ENCODE measurements around the gene CARS1.
A peak's percentile ranks its signal among the peaks of the same experiment; 100 is the strongest.

Gene CARS1

DNA sequence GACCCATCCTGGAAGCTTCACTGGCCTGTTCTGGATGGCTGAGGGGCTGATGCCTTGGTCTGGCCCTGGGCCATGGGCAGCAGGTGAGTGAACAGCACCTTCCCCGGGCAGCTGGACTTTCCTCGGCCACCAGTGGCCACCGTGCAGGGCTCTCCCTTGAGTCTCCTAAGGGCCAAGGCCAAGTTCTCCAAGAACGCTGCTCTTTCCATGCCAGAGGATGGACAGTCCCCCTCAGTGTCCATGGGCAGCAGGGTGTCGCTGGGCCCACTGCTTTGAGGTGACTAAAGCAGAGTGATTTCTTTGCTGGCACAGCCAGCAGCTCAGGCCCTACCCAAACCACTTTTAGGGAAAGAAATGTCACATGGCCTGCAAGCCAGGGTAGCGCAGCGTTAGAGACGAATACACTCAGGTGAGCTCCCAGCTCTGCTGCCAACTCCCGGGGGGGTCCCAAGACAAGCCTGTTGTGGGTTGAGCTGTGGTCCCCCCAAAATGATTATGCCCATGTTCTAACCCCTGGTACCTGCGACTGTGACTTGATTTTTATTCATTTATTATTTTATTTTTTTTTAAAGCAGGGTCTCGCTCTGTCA lies 3.3 kb upstream of the CARS1 start:
- no peak for DNase-seq (ENCODE audit: low read depth)

DNA sequence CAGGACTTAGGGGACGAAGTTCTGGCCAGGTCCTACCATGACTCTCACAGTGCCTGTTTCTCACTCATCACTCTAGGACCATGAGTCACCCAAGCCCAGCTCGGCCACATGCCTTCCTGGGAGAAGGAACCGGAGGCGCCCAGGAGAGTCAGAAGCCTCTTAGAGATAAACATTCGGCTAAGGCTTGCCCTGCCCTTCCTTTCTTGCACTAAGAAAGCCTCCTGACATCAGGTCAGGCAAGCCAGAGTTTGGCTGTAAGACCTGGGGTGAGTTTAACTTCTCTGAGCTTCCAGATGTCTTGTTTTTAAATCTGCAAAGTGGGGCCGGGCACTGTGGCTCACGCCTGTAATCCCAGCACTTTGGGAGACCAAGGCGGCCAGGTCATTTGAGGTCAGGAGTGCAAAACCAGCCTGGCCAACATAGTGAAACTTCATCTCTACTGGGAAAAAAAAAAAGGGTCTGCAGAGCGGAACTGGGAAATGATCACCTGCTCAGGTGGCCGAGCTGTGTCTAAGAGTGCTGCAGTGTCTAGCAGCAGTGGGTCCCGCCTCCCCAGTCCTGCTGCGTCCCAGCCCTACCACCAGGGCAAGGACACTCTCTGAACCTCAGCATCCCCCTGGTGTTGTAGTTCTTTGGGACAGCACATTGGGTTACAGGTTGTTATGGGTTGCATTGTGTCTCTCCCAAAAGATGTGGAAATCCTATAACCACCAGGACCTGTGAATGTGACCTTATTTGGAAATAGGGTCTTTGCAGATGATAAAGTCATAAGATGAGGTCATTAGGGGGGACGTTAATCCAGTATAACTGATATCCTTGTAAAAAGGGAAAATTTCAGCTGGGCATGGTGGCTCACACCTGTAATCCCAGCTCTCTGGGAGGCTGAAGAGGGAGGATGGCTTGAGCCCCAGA lies 1.8 kb upstream of the CARS1 start:
- peak; percentile 95 for DNase-seq (ENCODE audit: low read depth)

DNA sequence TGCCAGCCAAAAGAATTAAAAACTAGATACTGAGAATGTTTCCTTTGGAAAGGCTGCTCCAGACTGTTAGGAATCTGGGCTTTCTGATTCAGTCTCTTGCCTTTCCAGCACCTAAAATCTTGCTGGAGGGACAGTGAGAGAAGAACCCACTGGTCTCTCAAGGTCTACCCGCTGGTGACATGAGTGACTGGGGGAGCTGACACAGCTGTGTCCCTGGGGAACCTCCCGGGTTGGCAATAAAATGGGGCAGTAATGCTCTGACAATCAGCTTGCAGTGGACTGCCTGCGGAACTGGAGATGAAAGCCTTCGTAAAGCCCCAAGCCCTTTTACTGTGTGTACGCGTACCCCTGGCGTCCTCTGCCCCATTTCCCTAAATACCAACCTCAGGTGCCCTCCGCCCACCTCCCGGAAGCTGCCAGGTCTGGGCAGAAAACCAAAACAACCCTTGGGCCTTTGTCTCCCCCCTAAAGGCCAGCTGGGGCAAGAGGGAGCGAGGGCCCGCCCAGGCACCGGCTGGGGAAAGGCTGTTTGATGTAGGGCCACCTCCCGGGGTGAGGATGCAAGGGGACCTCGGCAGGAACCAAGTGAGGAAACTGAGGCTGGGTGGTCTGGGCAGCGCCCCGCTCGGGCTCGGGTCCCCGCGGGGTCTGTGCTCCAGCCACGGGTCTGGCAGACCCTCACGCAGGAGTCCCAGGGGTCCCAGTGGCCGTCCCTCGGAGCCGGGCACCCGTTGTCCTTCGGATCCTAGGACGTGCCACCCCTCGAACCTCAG lies 741 bp downstream of the CARS1 start:
- DNase-seq (ENCODE audit: low read depth): no peak

DNA sequence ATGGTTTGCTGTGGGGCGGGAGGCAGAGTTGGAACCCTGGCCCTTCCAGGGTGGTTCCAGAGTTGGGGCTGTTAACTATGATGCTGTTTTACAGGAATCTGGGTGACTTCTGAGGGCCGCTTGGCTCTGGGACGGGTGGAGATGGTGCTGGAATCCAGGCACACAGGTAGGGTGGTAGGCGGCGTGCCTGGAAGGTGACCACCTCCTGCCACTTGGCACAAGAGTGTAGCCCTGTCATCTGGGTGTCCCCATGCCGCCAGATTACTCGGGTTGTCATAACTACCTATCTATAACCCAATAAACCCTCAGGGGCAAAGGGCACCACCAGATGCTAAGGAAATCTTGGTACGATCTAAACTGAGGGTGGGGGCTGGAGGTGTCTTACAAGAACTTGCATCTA lies 1.3 kb downstream of the CARS1 start:
- no peak for DNase-seq (ENCODE audit: low read depth)

DNA sequence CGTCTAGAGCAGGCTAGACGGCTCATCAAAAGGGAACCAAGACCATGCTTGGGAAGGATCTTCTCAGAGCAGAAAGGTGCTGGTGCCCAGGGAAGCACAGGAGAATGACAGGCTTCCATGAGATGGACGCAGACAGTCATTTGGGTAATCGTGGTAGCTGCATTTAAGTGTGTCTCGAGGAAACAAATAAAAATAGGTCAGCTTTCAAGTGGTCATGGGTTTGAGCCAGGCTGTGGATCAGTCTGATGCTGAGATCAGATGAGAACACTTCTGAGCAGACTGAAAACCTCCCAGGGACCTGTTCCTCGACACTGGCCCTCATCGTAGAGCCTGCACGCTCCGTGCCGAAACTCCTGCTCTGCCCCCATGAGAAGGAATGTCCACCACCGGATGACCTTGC lies 4.7 kb downstream of the CARS1 start:
- no peak for DNase-seq (ENCODE audit: low read depth)

DNA sequence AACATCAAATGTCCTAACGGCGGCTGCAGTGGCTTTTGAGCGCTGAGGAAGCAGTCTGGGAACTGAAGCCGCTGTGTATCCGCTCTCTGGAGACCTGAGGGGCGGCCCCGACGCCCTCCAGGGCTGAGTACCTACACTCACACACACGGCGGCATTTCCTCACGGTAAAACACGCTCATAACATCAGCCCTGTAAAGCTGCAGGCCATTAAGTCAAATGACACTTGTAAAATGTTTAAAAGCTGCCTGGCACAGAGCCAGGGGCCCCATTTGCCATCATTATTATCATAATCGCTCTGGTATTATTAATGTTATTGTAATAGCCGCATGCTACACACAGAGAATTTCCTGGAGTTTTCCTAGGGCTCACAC lies 5.1 kb downstream of the CARS1 start:
- DNase-seq (ENCODE audit: low read depth): no peak

DNA sequence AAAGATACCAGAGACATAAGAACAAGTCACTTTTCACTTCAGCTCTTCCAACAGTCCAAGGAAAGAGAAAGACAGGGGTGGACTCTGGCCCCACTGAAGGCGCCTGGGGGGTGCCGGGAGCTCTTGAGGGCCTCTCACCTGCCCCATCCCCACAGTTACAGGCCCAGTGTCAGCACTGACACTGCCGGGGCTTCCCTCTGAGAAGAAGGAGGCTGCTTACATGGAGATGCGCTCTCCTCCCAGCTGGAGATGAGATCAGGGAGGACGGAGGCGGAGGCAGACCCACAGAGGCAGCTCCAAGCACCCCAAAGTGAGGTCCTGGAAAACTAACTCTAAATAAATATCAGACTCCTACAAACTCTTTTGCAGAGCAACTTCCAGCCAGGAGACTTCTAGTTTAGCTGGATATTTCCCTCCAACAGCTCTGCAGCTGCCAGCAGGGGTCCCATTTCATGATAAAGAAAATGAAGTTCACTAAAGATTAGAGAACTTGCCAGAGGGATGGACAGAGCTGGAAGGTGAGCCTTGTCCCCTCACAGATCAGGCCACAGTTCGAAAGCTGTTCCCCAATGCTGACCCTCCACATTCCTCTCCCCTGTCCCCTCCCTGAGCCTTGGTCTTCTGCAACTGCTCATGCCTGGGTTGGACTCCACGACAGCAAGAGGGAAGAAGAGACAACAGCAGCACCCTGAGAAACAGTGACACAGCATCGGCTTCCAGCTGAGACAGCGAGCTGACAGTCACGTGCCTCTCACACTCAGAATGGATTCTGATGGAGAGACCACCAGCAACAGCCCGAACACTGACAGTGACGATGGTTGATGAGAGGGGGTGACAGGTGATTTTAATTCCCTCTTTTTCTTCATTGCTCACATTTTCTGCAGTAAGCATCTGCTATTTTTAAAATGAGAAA lies 5.8 kb downstream of the CARS1 start:
- no peak for DNase-seq (ENCODE audit: low read depth)

DNA sequence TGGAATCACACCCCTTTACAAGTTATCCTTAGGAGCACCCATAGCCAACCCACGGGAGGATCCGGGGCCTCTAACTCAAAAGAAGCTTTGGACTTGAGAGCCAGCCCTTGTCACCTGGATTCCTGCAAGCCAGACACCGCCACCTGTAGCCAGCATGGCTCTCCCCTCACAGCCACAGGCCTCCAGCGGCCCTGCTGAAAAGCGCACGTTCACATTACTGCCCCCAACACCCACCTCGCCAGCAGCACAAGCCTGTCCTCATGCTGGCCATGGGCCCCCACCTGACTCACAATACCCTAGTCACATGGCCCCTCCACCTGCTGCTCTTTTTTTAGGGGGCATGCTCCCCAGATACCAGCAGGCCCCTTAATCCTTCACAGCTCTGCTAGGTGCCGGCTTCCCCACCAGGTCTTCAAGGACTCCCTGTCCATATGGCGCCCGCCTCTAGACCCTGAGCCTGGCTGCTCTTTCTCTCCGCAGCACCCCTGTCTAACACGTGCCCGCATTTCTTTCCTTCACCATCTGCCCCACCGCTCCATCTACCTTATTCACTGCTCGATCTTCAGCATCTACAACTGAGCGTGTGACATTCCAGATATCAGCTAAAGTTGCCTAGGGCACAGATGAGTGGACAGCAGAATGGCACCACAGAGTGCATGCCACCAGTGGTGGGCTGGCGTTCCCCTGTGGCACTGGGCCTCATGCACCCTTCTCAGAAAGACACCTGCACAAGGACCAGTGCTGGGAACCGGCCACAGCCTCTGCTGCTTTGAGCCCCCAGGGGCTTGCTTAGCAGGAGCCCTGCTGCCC lies 6.6 kb downstream of the CARS1 start:
- DNase-seq (ENCODE audit: low read depth): no peak

DNA sequence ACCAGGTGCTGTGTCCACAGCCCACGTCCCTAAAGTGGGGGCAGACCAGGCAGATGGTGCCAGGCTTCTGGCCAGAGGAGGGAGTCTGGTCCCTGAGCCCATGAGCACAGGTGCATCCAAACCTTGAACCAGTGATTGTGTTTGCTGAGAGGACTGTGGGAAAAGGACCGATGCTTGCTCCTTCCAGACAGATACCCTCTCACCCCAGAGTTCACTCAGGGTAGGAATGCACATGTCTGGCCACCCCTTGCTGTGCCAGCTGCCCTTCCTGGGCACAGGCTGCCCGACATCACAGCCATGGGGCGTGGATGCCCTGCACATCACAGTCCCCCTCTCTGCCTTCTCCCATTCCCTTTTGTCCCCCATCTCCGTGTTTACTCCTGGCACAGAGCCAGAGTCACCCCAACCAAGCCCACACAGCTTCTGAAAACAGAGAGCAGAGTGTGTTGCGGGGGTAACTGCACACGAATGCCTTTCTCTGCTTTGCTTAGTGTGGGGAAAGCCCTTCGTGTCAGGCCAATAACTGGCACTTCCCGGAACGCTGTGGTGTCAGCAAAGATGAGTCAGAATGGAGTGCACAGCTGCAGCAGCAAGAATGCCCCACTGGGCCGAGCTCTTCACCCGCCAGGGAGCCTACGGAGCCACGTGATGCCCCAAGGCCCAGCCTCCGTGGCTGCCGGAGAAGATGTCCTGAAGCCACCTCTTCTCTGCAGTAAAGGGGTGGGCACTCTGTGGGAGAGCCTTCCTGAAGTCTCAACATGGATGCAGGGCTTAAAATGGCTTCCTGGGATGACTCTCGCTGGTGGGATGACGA lies 7.6 kb downstream of the CARS1 start:
- DNase-seq (ENCODE audit: low read depth): peak; percentile 98

DNA sequence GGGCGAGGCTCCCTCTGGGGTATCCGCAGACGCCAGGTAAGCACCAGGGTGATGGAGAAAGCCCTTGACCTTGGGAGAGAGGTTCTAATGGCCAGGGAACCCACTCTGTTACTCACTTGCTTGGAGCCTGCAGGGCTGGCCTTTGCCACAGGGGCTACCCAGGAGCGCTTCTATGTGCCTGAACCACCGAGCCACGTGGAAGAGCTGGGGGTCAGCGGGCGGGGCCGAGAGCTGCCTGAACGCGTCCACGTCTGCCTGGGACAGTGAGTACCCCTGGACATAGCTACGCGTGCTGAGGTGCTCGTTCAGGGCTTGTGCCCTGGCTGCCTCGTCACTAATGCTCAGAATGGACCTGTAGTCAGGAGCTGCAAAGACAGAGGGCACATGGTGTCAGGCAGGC lies 9.6 kb downstream of the CARS1 start:
- no peak for DNase-seq (ENCODE audit: low read depth)

DNA sequence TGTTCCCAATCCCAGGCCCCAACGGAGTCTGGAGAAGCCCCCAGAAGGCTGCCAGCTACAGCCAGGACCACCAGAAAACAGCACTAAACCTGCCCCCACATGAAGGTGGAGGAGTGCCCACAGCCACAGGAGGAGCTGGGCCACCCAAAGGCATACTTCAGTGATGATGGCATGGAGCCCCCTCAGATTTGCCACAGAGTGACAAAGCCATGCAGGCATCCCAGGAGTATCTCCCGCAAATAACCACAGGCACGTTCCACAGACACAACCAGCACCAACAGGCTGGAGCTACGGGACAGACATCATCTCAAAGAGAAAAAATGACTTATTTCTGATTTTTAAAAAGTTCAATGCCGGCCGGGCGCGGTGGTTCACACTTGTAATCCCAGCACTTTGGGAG lies 10.6 kb downstream of the CARS1 start:
- DNase-seq (ENCODE audit: low read depth): no peak

DNA sequence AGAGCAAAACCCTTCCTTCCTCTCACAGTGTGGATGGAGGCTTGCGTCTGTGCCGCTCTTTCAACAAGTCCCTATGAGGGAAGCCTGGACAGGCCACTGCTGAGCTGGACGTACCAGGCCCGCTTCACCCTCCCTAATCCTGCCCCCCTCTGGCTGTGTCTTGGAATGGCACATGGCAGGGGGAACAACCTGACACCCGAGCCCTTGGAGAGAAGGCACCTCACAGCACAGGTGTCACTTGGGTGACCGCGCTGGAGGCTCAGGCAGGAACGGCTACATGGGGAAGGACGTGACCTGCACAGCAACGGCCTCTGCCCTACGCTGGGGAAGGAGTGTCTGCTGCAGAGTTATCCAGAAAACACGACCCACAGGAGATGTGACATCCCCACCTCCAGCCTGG lies 11.0 kb downstream of the CARS1 start:
- no peak for DNase-seq (ENCODE audit: low read depth)

DNA sequence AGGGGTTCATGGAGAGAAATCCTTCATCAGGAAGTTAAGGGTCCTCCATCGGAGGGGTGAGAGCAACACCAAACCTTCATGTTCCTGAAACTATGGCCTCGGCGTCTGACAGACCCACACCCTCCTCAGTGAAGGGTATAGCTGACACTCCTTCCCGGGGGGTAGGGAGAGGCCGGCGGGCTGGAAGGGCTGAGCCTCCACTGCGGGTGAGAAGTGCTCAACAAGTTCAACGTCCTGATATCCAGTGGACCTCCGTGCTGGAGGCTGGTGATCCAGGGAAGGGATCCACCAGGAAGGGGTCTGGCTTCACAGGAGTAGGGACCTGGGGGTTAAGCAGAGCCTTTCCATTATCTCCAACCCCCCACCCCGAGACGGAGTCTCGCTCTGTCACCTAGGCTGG lies 12.3 kb downstream of the CARS1 start:
- DNase-seq (ENCODE audit: low read depth): no peak

DNA sequence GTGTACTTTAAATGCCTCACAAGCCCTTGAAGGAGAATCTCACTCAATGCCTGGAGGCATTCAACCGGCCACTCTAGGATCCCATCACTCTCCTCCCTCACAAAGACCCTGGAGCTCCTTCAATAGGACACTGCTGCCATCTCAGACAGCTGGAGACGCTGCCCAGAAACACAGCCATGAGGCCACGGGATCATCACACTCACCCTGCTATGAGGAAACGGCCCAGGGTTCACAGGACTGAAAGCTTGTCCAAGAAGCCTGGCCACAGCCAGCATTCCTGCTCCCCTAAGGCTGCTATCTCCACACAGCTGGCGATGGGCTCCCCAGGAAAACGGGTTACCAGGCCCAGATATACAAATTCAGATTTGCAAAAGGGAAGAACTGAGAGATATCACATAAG lies 13.2 kb downstream of the CARS1 start:
- DNase-seq (ENCODE audit: low read depth): peak; percentile 42

DNA sequence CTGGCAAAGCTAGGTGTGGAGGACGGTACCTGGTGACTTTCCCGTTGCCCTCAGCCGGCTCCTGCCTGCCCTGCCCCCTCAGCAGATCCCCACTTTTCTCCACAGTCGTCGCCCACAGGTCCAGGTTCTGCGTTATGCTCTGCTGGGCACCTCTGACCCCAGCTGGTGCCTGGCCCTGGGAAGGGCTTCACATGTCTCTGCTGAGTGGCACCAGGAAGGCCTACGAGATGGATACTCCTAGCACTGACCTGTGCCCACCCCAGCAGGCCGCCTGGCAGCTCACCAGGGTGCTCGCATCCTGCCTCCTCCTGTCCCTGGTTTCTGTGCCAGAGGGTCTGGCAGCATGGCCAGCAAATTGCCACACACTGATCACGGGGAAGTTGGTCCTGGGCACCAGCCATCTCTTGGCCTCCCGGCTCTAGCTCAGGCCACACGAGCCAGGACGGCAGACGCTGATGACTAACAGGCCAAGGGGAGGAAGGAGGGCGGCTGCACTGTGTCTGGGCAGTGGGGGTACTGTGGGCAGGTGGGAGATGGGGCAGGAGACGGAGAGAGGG lies 13.8 kb downstream of the CARS1 start:
- DNase-seq (ENCODE audit: low read depth): peak; percentile 46

DNA sequence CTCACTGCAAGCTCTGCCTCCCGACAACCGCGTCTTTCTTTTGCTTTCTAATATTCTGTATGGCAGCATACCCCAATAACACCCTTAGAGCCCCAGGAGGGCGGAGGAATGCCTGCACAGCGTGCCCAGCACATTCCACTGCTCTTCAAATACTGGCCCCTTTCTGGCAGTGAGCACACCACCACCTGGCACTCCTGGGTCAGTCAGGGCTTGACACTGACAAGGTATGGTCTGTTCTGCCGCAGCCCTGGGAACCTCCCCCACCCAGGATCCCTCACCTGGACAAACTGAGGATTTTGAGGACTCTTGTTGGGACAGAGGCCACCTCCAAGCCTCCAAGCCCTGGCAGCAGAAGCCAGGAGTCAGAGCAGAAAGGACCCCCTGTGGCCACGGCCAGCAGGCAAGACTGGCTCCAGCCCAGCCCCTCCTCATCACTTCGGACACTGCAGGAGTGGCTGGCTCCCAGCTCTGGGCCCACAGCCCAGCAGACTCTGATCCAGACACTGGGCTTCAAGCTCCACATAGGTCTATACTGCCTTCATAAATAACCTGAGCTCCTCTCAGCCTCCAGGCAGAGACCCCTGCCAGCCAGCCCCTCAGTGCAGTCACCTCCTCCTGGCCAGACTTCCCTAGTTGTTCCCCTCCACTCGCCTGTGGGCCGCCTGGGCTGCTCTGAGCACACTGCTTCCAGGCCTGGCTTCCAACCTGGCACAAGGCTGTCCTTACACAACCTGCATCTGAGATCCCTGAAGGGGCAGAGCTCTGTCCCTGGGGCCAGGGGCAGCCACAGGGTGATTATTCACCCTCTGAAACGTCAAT lies 14.5 kb downstream of the CARS1 start:
- no peak for DNase-seq (ENCODE audit: low read depth)

DNA sequence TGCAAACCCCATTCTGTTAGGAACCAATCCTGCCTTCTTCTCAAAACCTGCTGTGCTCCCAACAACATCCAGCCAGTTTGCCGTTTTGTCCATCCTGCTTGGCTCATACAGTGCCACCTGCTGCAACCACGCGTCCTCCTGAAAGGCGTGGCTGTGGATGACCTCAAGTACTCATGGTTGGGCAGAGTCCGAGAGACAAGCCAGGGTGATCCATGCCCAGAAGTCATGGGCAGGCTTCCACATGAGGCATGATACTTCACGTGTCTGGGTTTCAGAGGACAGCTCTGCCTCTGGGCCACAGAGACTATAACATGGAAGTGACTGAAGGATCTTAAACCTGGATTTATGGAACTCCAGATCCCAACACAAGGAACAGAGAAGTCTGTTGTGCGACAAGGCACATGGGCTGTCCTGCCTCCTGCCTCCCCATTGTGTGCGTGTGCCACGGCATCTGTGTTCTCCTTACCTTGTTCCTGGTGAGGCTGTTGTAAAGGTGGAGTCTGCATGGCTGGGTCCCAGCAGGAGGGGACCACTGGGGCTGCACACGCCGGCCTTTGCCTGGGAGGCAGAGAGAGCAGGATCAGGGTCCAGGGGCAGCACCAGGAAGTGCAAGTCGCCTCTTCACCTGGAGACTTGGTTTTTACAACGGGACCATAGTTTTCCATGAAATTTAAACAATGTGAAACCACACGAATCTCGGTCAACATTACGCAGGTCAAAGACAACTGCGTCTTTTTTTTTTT lies 15.4 kb downstream of the CARS1 start:
- no peak for DNase-seq (ENCODE audit: low read depth)

DNA sequence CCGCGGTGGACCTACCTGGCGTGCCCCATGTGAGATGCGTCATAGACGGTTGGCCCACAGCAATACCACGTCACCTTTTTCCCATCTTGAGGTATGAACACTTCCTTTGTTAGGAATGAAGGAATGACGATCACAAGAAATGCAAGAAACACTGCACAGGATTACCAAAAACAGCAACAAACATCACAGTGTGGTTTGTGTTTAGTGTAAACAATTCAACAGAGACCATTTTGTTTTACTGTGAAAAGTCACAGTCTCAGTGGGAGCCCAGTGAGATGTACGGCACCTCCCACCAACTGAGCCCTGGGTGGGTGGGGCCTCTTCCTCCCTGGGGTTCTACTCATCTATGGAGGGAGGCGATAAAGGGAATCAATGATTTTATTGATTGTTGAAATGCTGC lies 16.3 kb downstream of the CARS1 start:
- DNase-seq (ENCODE audit: low read depth): no peak

DNA sequence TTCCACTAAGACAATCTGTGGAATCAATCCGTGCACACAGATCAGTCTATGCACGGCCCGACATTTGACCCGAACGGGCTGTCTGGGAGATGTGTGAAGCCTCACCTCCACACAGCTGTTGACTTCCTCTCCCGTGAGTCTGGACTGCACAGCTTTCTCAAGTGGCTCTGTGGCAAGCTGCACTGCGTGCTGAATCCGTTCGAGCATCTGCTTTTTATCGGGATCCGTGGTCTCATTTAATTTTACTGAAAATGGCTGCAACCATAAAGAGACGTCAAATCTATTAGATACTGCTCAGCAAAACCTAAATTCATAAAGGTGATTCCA lies 19.3 kb downstream of the CARS1 start:
- DNase-seq (ENCODE audit: low read depth): no peak
